Measurements from ENCODE around the gene NOTCH2.

NOTCH2 gene

DNA sequence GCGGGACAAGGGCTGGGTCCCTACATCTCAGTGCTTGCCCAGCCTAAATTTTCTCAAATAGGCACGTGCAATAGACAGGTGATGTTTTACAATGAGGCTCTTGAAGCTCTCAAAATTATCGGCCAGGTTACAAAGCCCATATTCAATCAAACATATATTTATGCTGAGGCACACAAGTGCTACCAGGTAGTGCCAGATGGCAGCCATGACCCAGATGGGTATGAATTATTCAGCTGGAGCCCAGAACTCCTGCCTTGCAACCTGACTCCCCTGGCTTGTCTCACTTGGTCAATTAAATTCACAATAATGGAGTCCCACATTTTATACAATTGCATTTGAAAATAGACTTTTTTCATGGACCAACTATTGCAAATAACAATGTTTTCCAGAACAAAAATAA is 160.8 kb downstream of the NOTCH2 start:
- no peak for DNase-seq
- H4K8ac ChIP-seq (ENCODE audit: low read depth, low read length) = no peak overlapping the region
- H3K4me2 ChIP-seq (ENCODE audit: low read length) = no peak overlapping the region
- H3K4me3 ChIP-seq (ENCODE audit: low read length) = no peak overlapping the region
- H3K9ac ChIP-seq (ENCODE audit: low read length) = no peak overlapping the region
- H3K36me3 ChIP-seq (ENCODE audit: control insufficient read depth, insufficient read depth, low read length) = no peaks in the 10 kb centered on the region
- no peaks in the 10 kb centered on the region for H3K27me3 ChIP-seq (ENCODE audit: insufficient read depth, low read length, poor library complexity)
- H4K5ac ChIP-seq (ENCODE audit: low read length) = no peak overlapping the region
- no peak overlapping the region for H3K23ac ChIP-seq (ENCODE audit: low read length)
- H3K79me2 ChIP-seq (ENCODE audit: control insufficient read depth, insufficient read depth, low read length) = no peaks in the 10 kb centered on the region
- no peak overlapping the region for H2BK5ac ChIP-seq (ENCODE audit: low read length)
- H3K18ac ChIP-seq (ENCODE audit: low read length) = no peak overlapping the region
- H2BK15ac ChIP-seq (replicated peaks; ENCODE audit: low read depth) = no peak overlapping the region
- H3K4me1 ChIP-seq (ENCODE audit: control insufficient read depth, low read depth, low read length) = peaks cover 2% of the 10 kb centered on the region
- no peak overlapping the region for H3K4ac ChIP-seq (ENCODE audit: low read depth, low read length)
- H2AK5ac ChIP-seq (ENCODE audit: low read length) = no peak overlapping the region
- H2BK120ac ChIP-seq (ENCODE audit: low read depth, low read length) = no peak overlapping the region
- no peak overlapping the region for H3K27ac ChIP-seq (ENCODE audit: low read depth, low read length)
- WGBS (ENCODE audit: extremely low coverage, insufficient coverage, low lambda C conversion rate) = no CpG with 5 or more reads among the region's 3 CpGs
- H3K79me1 ChIP-seq (ENCODE audit: low read length) = no peaks in the 10 kb centered on the region
- no peak overlapping the region for H3K56ac ChIP-seq (ENCODE audit: low read length)

GRCh38 chr1:119906927-119907652 is 162.4 kb downstream of the NOTCH2 start:
- no peak overlapping the region for H3K4me3 ChIP-seq (ENCODE audit: low read length)
- no CpG with 5 or more reads among the region's 4 CpGs for WGBS (ENCODE audit: extremely low coverage, insufficient coverage, low lambda C conversion rate)
- H4K8ac ChIP-seq (ENCODE audit: low read depth, low read length) = no peak overlapping the region
- H4K5ac ChIP-seq (ENCODE audit: low read length) = no peak overlapping the region
- no peak overlapping the region for H2BK120ac ChIP-seq (ENCODE audit: low read depth, low read length)
- no peak overlapping the region for H3K18ac ChIP-seq (ENCODE audit: low read length)
- peaks cover 2% of the 10 kb centered on the region for H3K4me1 ChIP-seq (ENCODE audit: control insufficient read depth, low read depth, low read length)
- H3K27me3 ChIP-seq (ENCODE audit: insufficient read depth, low read length, poor library complexity) = no peaks in the 10 kb centered on the region
- H2BK15ac ChIP-seq (replicated peaks; ENCODE audit: low read depth) = no peak overlapping the region
- no peak overlapping the region for H2BK5ac ChIP-seq (ENCODE audit: low read length)
- DNase-seq = no peak
- no peaks in the 10 kb centered on the region for H3K36me3 ChIP-seq (ENCODE audit: control insufficient read depth, insufficient read depth, low read length)
- H3K27ac ChIP-seq (ENCODE audit: low read depth, low read length) = no peak overlapping the region
- H3K9ac ChIP-seq (ENCODE audit: low read length) = no peak overlapping the region
- no peak overlapping the region for H3K23ac ChIP-seq (ENCODE audit: low read length)
- H3K56ac ChIP-seq (ENCODE audit: low read length) = no peak overlapping the region
- no peak overlapping the region for H3K4me2 ChIP-seq (ENCODE audit: low read length)
- no peaks in the 10 kb centered on the region for H3K79me1 ChIP-seq (ENCODE audit: low read length)
- H3K79me2 ChIP-seq (ENCODE audit: control insufficient read depth, insufficient read depth, low read length) = no peaks in the 10 kb centered on the region
- H2AK5ac ChIP-seq (ENCODE audit: low read length) = no peak overlapping the region
- H3K4ac ChIP-seq (ENCODE audit: low read depth, low read length) = no peak overlapping the region

DNA sequence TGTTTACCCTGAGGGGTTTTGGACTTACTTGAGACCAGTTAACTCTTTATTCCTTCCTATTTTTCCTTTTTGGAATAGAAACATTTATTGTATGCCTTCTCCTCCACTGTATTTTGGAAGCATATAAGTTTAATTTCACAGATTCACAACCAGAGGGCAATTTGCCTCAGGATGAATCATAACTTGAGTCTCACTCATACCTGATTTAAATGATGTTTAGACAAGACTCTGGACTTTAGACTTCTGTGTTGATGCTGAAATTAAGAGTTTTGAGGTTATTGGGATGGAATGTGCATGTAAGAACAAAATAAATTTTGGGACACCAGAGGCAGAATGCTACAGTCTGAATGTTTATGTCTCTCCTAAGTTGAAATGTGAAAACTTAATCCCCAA is 166.0 kb downstream of the NOTCH2 start:
- no peaks in the 10 kb centered on the region for H3K27me3 ChIP-seq (ENCODE audit: insufficient read depth, low read length, poor library complexity)
- no peak overlapping the region for H3K4ac ChIP-seq (ENCODE audit: low read depth, low read length)
- H2BK120ac ChIP-seq (ENCODE audit: low read depth, low read length) = no peak overlapping the region
- no peaks in the 10 kb centered on the region for H3K79me2 ChIP-seq (ENCODE audit: control insufficient read depth, insufficient read depth, low read length)
- H2AK5ac ChIP-seq (ENCODE audit: low read length) = no peak overlapping the region
- no peaks in the 10 kb centered on the region for H3K79me1 ChIP-seq (ENCODE audit: low read length)
- H3K4me1 ChIP-seq (ENCODE audit: control insufficient read depth, low read depth, low read length) = no peaks in the 10 kb centered on the region
- H3K4me2 ChIP-seq (ENCODE audit: low read length) = no peak overlapping the region
- H3K9ac ChIP-seq (ENCODE audit: low read length) = no peak overlapping the region
- H3K27ac ChIP-seq (ENCODE audit: low read depth, low read length) = no peak overlapping the region
- H2BK15ac ChIP-seq (replicated peaks; ENCODE audit: low read depth) = no peak overlapping the region
- no peak overlapping the region for H4K5ac ChIP-seq (ENCODE audit: low read length)
- no peak overlapping the region for H3K4me3 ChIP-seq (ENCODE audit: low read length)
- H4K8ac ChIP-seq (ENCODE audit: low read depth, low read length) = no peak overlapping the region
- DNase-seq = no peak
- H3K56ac ChIP-seq (ENCODE audit: low read length) = no peak overlapping the region
- H3K18ac ChIP-seq (ENCODE audit: low read length) = no peak overlapping the region
- no peak overlapping the region for H3K23ac ChIP-seq (ENCODE audit: low read length)
- H2BK5ac ChIP-seq (ENCODE audit: low read length) = no peak overlapping the region
- H3K36me3 ChIP-seq (ENCODE audit: control insufficient read depth, insufficient read depth, low read length) = no peaks in the 10 kb centered on the region

DNA sequence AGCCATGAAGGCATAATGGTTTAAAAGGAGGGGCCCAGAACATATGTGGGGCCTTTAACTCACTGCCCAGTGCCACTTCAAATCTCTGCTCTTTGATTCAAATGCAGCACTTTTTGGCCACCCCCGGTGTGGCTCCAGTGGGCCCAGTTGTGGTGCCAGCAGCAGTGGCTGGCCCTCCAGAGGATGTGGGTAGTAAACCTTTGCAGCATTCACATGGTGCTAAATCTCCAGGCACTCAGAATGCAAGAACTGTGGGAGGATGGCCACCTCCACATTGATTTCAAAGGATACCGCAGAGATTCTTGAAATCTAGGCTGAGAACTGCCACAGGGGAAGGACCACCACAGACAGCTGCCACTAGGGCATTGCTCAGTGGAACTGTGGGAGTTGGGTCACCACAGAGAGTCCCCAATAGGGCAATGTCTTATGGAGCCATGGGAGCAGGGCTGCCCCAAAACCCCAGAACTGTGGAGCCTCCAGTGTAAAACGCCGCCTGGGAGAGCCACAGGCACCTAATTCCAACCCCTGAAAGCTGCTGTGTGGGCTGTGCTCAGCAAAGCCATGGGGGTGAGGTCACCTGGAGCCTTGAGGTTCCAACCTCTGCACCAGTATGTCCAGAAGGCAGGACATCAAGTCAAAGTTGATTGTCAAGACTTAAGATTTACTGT is 166.6 kb downstream of the NOTCH2 start:
- DNase-seq = no peak
- no peak overlapping the region for H3K4me2 ChIP-seq (ENCODE audit: low read length)
- no peaks in the 10 kb centered on the region for H3K27me3 ChIP-seq (ENCODE audit: insufficient read depth, low read length, poor library complexity)
- no peak overlapping the region for H2BK5ac ChIP-seq (ENCODE audit: low read length)
- H3K79me1 ChIP-seq (ENCODE audit: low read length) = no peaks in the 10 kb centered on the region
- no peak overlapping the region for H2AK5ac ChIP-seq (ENCODE audit: low read length)
- no peak overlapping the region for H2BK120ac ChIP-seq (ENCODE audit: low read depth, low read length)
- H3K4ac ChIP-seq (ENCODE audit: low read depth, low read length) = no peak overlapping the region
- H2BK15ac ChIP-seq (replicated peaks; ENCODE audit: low read depth) = no peak overlapping the region
- peak overlapping the region; percentile 7 for H3K27ac ChIP-seq (ENCODE audit: low read depth, low read length)
- no peak overlapping the region for H3K18ac ChIP-seq (ENCODE audit: low read length)
- H3K56ac ChIP-seq (ENCODE audit: low read length) = no peak overlapping the region
- H4K5ac ChIP-seq (ENCODE audit: low read length) = no peak overlapping the region
- no peak overlapping the region for H3K4me3 ChIP-seq (ENCODE audit: low read length)
- H3K9ac ChIP-seq (ENCODE audit: low read length) = no peak overlapping the region
- H4K8ac ChIP-seq (ENCODE audit: low read depth, low read length) = no peak overlapping the region
- WGBS (ENCODE audit: extremely low coverage, insufficient coverage, low lambda C conversion rate) = no CpG with 5 or more reads among the region's 4 CpGs
- H3K79me2 ChIP-seq (ENCODE audit: control insufficient read depth, insufficient read depth, low read length) = no peaks in the 10 kb centered on the region
- no peaks in the 10 kb centered on the region for H3K36me3 ChIP-seq (ENCODE audit: control insufficient read depth, insufficient read depth, low read length)
- no peak overlapping the region for H3K23ac ChIP-seq (ENCODE audit: low read length)
- H3K4me1 ChIP-seq (ENCODE audit: control insufficient read depth, low read depth, low read length) = no peaks in the 10 kb centered on the region

DNA sequence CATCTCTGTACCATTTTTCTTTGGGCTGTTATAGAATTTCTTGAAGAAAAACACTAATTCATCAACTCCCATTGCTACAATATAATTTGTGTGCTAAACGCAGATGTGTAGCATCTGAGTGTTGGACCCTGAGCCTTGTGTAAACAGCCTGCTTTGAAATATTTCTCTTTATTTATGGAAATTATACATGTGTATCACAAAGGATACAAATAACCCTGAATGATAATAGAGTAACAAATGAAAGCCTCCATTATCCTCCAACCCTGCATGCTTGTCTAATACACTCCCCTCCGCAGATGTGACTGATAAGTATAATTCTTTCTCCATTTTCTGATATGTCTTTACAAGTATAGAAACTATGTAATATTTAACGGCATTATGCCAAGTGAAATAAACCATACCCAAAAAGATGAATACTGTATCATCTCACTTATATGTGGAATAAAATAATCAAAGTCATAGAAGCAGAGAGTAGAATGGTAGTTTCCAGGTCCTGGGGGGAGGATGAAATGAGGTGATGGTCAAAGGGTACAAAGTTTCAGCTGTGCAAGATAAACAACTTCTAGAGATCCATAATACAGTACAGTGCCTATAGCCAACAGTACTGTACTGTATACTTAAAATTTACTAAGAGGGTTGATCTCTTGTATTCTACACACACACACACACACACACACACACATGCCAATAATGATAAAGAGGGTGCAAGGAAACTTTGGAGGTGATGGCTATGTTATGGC is 170.3 kb downstream of the NOTCH2 start:
- no peak overlapping the region for H2AK5ac ChIP-seq (ENCODE audit: low read length)
- no peaks in the 10 kb centered on the region for H3K27me3 ChIP-seq (ENCODE audit: insufficient read depth, low read length, poor library complexity)
- H3K4me3 ChIP-seq (ENCODE audit: low read length) = no peak overlapping the region
- no peak for DNase-seq
- no peaks in the 10 kb centered on the region for H3K79me2 ChIP-seq (ENCODE audit: control insufficient read depth, insufficient read depth, low read length)
- no peaks in the 10 kb centered on the region for H3K79me1 ChIP-seq (ENCODE audit: low read length)
- no CpG with 5 or more reads among the region's 3 CpGs for WGBS (ENCODE audit: extremely low coverage, insufficient coverage, low lambda C conversion rate)
- no peak overlapping the region for H3K18ac ChIP-seq (ENCODE audit: low read length)
- H3K56ac ChIP-seq (ENCODE audit: low read length) = no peak overlapping the region
- no peak overlapping the region for H3K9ac ChIP-seq (ENCODE audit: low read length)
- H2BK120ac ChIP-seq (ENCODE audit: low read depth, low read length) = no peak overlapping the region
- H3K4me2 ChIP-seq (ENCODE audit: low read length) = no peak overlapping the region
- H3K4ac ChIP-seq (ENCODE audit: low read depth, low read length) = no peak overlapping the region
- H3K36me3 ChIP-seq (ENCODE audit: control insufficient read depth, insufficient read depth, low read length) = no peaks in the 10 kb centered on the region
- no peak overlapping the region for H4K8ac ChIP-seq (ENCODE audit: low read depth, low read length)
- no peak overlapping the region for H3K27ac ChIP-seq (ENCODE audit: low read depth, low read length)
- H4K5ac ChIP-seq (ENCODE audit: low read length) = no peak overlapping the region
- H2BK15ac ChIP-seq (replicated peaks; ENCODE audit: low read depth) = no peak overlapping the region
- H2BK5ac ChIP-seq (ENCODE audit: low read length) = no peak overlapping the region
- no peaks in the 10 kb centered on the region for H3K4me1 ChIP-seq (ENCODE audit: control insufficient read depth, low read depth, low read length)
- H3K23ac ChIP-seq (ENCODE audit: low read length) = no peak overlapping the region
